ENCODE data around the gene CRKL. TPM values are rescaled to one million over a fixed set of nuclear protein-coding genes. Genes with fewer than 3 reads are reported as not detected.

CRKL gene
- total RNA-seq, 1 donor from 2014 or later: 49.2 TPM

- no peak overlapping the region for H3K27ac Mint-ChIP-seq (ENCODE audit: unreplicated experiment)
- H3K27me3 Mint-ChIP-seq (ENCODE audit: low read depth): no peaks in the 10 kb centered on the region
- no peak for DNase-seq (ENCODE audit: low spot score)
- no peak overlapping the region for H3K4me3 Mint-ChIP-seq (ENCODE audit: unreplicated experiment)
- peaks cover 14% of the 10 kb centered on the region for H3K4me1 Mint-ChIP-seq (ENCODE audit: low read depth)
- H3K9me3 Mint-ChIP-seq (ENCODE audit: low read depth): no peaks in the 10 kb centered on the region
- peaks cover 13% of the 10 kb centered on the region for H3K36me3 Mint-ChIP-seq (ENCODE audit: low read depth)
- TF ChIP-seq CTCF (IDR thresholded peaks at IDR 0.05): no peak
Observed at GRCh38 chr22:20953668-20954500, 36.7 kb downstream of the CRKL start.

GRCh38 chr22:20955548-20955947, 38.3 kb downstream of the CRKL start:
- no peak for TF ChIP-seq CTCF (IDR thresholded peaks at IDR 0.05)
- DNase-seq (ENCODE audit: low spot score): no peak
- Mint-ChIP-seq H3K4me1 (ENCODE audit: low read depth) (peaks cover 14% of the 10 kb centered on the region), H3K27ac (ENCODE audit: unreplicated experiment) (no peak overlapping the region), H3K9me3 (ENCODE audit: low read depth) (no peaks in the 10 kb centered on the region), H3K4me3 (ENCODE audit: unreplicated experiment) (no peak overlapping the region), H3K27me3 (ENCODE audit: low read depth) (no peaks in the 10 kb centered on the region), H3K36me3 (ENCODE audit: low read depth) (peaks cover 10% of the 10 kb centered on the region)

GRCh38 chr22:20956258-20957101, 39.3 kb downstream of the CRKL start:
- Mint-ChIP-seq H3K36me3 (ENCODE audit: low read depth) (peaks cover 10% of the 10 kb centered on the region), H3K4me1 (ENCODE audit: low read depth) (peaks cover 14% of the 10 kb centered on the region), H3K4me3 (ENCODE audit: unreplicated experiment) (peak overlapping the region; percentile 57), H3K9me3 (ENCODE audit: low read depth) (no peaks in the 10 kb centered on the region), H3K27me3 (ENCODE audit: low read depth) (no peaks in the 10 kb centered on the region), H3K27ac (ENCODE audit: unreplicated experiment) (no peak overlapping the region)
- no peak for DNase-seq (ENCODE audit: low spot score)
- no peak for TF ChIP-seq CTCF (IDR thresholded peaks at IDR 0.05)

- H3K9me3 Mint-ChIP-seq (ENCODE audit: low read depth): no peaks in the 10 kb centered on the region
- peaks cover 16% of the 10 kb centered on the region for H3K4me1 Mint-ChIP-seq (ENCODE audit: low read depth)
- peak overlapping the region; percentile 64 for H3K4me3 Mint-ChIP-seq (ENCODE audit: unreplicated experiment)
- no peaks in the 10 kb centered on the region for H3K27me3 Mint-ChIP-seq (ENCODE audit: low read depth)
- H3K36me3 Mint-ChIP-seq (ENCODE audit: low read depth): peaks cover 7% of the 10 kb centered on the region
- no peak for TF ChIP-seq CTCF (IDR thresholded peaks at IDR 0.05)
- no peak for DNase-seq (ENCODE audit: low spot score)
- H3K27ac Mint-ChIP-seq (ENCODE audit: unreplicated experiment): no peak overlapping the region
Observed at GRCh38 chr22:20957102-20957682, 40.0 kb downstream of the CRKL start.

Measured in chondrocyte (in vitro differentiated cells).